K562 (cell line): Measurements from ENCODE around the gene LOXHD1. TPM values are rescaled to one million over a fixed set of nuclear protein-coding genes. Genes with fewer than 3 reads are reported as not detected.

Experiments
- ATAC-seq: fragments of 200-7000 bp; cut with Tn5 transposase; 3 replicates; pipeline ENCODE4 v1.9.1; 2020; ENCODE audit warnings: moderate library complexity
- BruUV-seq: library from RNA; stranded (reverse); fragments of 400-500 nt; replicated peaks from 2 replicates; lab custom pipeline; 2021; lab: Mats Ljungman, UMichigan
- CTCF ChIA-PET: fragments of 300-600 bp; formaldehyde crosslinking; extraction: SDS; loops from one replicate; lab custom pipeline; 2021; ENCODE audit warnings: low intra/inter-chr PET ratio; lab: Yijun Ruan, JAX
- POLR2A ChIA-PET: fragments of 300-600, 350-650 bp; sonication (Branson Sonifier 250); formaldehyde crosslinking; extraction: SDS; loops from one replicate; lab custom pipeline; 2021; ENCODE audit warnings: antibody characterized with exemption, inconsistent platforms; lab: Yijun Ruan, JAX
- DNase-seq, 4 experiments: peaks; one replicate each; pipeline versions ENCODE4 v3.0.0 to v3.0.0-alpha.2; 2011 to 2018; ENCODE audit warnings: low spot score in 3 of 4, mixed read lengths in 3 of 4; ENCODE audit errors: extremely low read depth in 1 of 4
- FAIRE-seq: peaks from 2 replicates; lab custom pipeline; 2011; peaks lifted over from hg19 to GRCh38; lab: Jason Lieb, UNC
- H2AFZ ChIP-seq: 2 replicates; pipeline ENCODE4 v1.6.0; 2011; ENCODE audit warnings: low read depth, low read length, control low read depth, inconsistent platforms
- H3K27ac ChIP-seq: fragments of 200-600 bp; 3 replicates; pipeline ENCODE4 v1.8.0; 2011; ENCODE audit warnings: low read depth, mild to moderate bottlenecking, control low read depth, inconsistent platforms, low read length, moderate library complexity, mixed read lengths; ENCODE audit errors: extremely low read depth
- H3K27me3 ChIP-seq, 2 experiments: fragments of 300-600 bp in 1 of 2; 2 replicates in 1 of 2; 3 replicates in 1 of 2; pipeline versions ENCODE4 v1.6.0 to v1.8.0; 2011; ENCODE audit warnings: inconsistent platforms in 2 of 2, low read length in 2 of 2, mild to moderate bottlenecking in 1 of 2, mixed read lengths in 1 of 2, moderate library complexity in 1 of 2; ENCODE audit not compliant: control insufficient read depth in 2 of 2, insufficient read depth in 2 of 2
- H3K36me3 ChIP-seq: fragments of 300-600 bp; 3 replicates; pipeline ENCODE4 v1.8.0; 2011; ENCODE audit warnings: mild to moderate bottlenecking, low read length, inconsistent platforms; ENCODE audit not compliant: control insufficient read depth, insufficient read depth
- H3K4me1 ChIP-seq, 2 experiments: fragments of 200-600 bp in 1 of 2; replicated peaks in 1 of 2; 2 replicates in 1 of 2; 3 replicates in 1 of 2; pipeline versions ENCODE4 v1.5.1 to v1.8.0; 2011; ENCODE audit warnings: inconsistent platforms in 2 of 2, low read length in 2 of 2, mild to moderate bottlenecking in 1 of 2, mixed read lengths in 1 of 2, moderate library complexity in 1 of 2; ENCODE audit not compliant: control insufficient read depth in 2 of 2, insufficient read depth in 2 of 2
- H3K4me2 ChIP-seq: 2 replicates; pipeline ENCODE4 v1.6.1; 2011; ENCODE audit warnings: low read length, control low read depth, inconsistent platforms, mixed read lengths; ENCODE audit not compliant: insufficient read depth
- H3K4me3 ChIP-seq: fragments of 200-600 bp; sonication (generic), shearing (Covaris generic); 2 replicates; pipeline ENCODE4 v1.5.1; 2016; ENCODE audit warnings: control low read depth, inconsistent platforms
- H3K79me2 ChIP-seq: fragments of 200-600 bp; 3 replicates; pipeline ENCODE4 v1.8.0; 2011; ENCODE audit warnings: low read length, inconsistent platforms; ENCODE audit not compliant: control insufficient read depth, insufficient read depth
- H3K9ac ChIP-seq, 2 experiments: 2 replicates each; pipeline versions ENCODE4 v1.6.0 to v1.6.1; 2011; ENCODE audit warnings: low read depth in 2 of 2, low read length in 2 of 2, control low read depth in 1 of 2, inconsistent platforms in 1 of 2, mild to moderate bottlenecking in 1 of 2, mixed read lengths in 1 of 2; ENCODE audit not compliant: insufficient read depth in 1 of 2
- H3K9me1 ChIP-seq: one replicate; pipeline ENCODE4 v1.6.0; 2011; ENCODE audit warnings: inconsistent platforms, mild to moderate bottlenecking, low read length, moderate library complexity; ENCODE audit not compliant: control insufficient read depth, insufficient read depth
- H3K9me3 ChIP-seq: replicated peaks from 2 replicates; pipeline ENCODE4 v1.5.1; 2011; ENCODE audit warnings: low read depth, low read length, inconsistent platforms; ENCODE audit not compliant: control insufficient read depth, insufficient read depth
- H4K20me1 ChIP-seq: replicated peaks from 2 replicates; pipeline ENCODE4 v1.6.1; 2011; ENCODE audit warnings: low read length, inconsistent platforms, mixed read lengths; ENCODE audit not compliant: control insufficient read depth, insufficient read depth
- C11orf30 ChIP-seq: fragments of 450-650 bp; IDR thresholded peaks from 2 replicates; pipeline ENCODE4 v1.6.1; 2016; ENCODE audit warnings: low read depth, mild to moderate bottlenecking
- CBX2 ChIP-seq: fragments of 200-600 bp; sonication (generic); IDR thresholded peaks from one replicate; pipeline ENCODE4 v1.6.1; 2012; ENCODE audit warnings: mild to moderate bottlenecking, low read length, inconsistent platforms; ENCODE audit not compliant: insufficient read depth, poor library complexity, severe bottlenecking
- CC2D1A ChIP-seq: fragments of 450-650 bp; IDR thresholded peaks from 2 replicates; pipeline ENCODE4 v1.6.1; 2017; ENCODE audit warnings: mild to moderate bottlenecking
- CCAR2 ChIP-seq: fragments of 200-400 bp; formaldehyde crosslinking; IDR thresholded peaks from 2 replicates; pipeline ENCODE4 v1.6.1; 2017; ENCODE audit warnings: mild to moderate bottlenecking, low read depth, low read length
- CEBPG ChIP-seq, 3 experiments: fragments of 200-800 bp in 1 of 3; sonication (Bioruptor generic) in 1 of 3; sonication (generic) in 1 of 3; formaldehyde crosslinking in 1 of 3; IDR thresholded peaks in 2 of 3; conservative IDR thresholded peaks in 1 of 3; 2 replicates each; pipeline versions ENCODE4 v1.6.1 to v1.8.0; 2016 to 2022; ENCODE audit warnings: missing compliant biosample characterization in 2 of 3, missing genetic modification characterization in 2 of 3, mild to moderate bottlenecking in 1 of 3, missing genetic modification reagents in 1 of 3
- CGGBP1 ChIP-seq: fragments of 250-450 bp; sonication (Bioruptor Pico); IDR thresholded peaks from 2 replicates; pipeline ENCODE4 v1.9.0; 2021; ENCODE audit warnings: mild to moderate bottlenecking
- CTBP1 ChIP-seq: fragments of 450-650 bp; IDR thresholded peaks from 2 replicates; pipeline ENCODE4 v1.6.1; 2016; ENCODE audit warnings: borderline replicate concordance
- HBP1 ChIP-seq: fragments of 450-650 bp; formaldehyde crosslinking; IDR thresholded peaks from 2 replicates; pipeline ENCODE4 v1.4.0; 2022; ENCODE audit warnings: missing genetic modification characterization
- HMG20B ChIP-seq: fragments of 250-450 bp; sonication (Bioruptor Pico); IDR thresholded peaks from 2 replicates; pipeline ENCODE4 v1.5.0; 2021; ENCODE audit warnings: mild to moderate bottlenecking
- ID3 ChIP-seq, 2 experiments: fragments of 250-450 bp in 1 of 2; fragments of 450-650 bp in 1 of 2; sonication (Bioruptor Pico) in 1 of 2; IDR thresholded peaks; 2 replicates each; pipeline versions ENCODE4 v1.6.1 to v1.8.0; 2016 to 2021; ENCODE audit warnings: mild to moderate bottlenecking in 2 of 2, moderate library complexity in 2 of 2, missing compliant biosample characterization in 1 of 2, missing genetic modification characterization in 1 of 2
- KLF10 ChIP-seq: fragments of 250-450 bp; sonication (Bioruptor Pico); IDR thresholded peaks from 2 replicates; pipeline ENCODE4 v1.6.1; 2021; ENCODE audit warnings: matching md5 sums
- KLF16 ChIP-seq: IDR thresholded peaks from 2 replicates; pipeline ENCODE4 v1.6.1; 2016; ENCODE audit warnings: antibody characterized with exemption
- MAFK ChIP-seq: IDR thresholded peaks from 2 replicates; pipeline ENCODE4 v1.6.1; 2011; ENCODE audit warnings: low read length, improper control_type of control experiment
- MEF2D ChIP-seq: conservative IDR thresholded peaks from 2 replicates; pipeline ENCODE4 v1.6.1; 2016; ENCODE audit warnings: low read depth, missing genetic modification characterization, missing compliant biosample characterization
- MXD1 ChIP-seq: fragments of 250-450 bp; sonication (Bioruptor Pico); IDR thresholded peaks from 2 replicates; pipeline ENCODE4 v1.8.0; 2021; ENCODE audit warnings: borderline replicate concordance, mild to moderate bottlenecking, moderate library complexity; ENCODE audit not compliant: poor library complexity, severe bottlenecking
- WGBS: fragments of 100-300 bp; shearing (Covaris generic); methylation state at CpG from one replicate; pipeline ENCODE4 v1.1.6; 2016; ENCODE audit warnings: low coverage, mixed read lengths; ENCODE audit not compliant: insufficient coverage; ENCODE audit errors: missing lambda C conversion rate; 5-methylcytosine and 5-hydroxymethylcytosine counted together
- in situ Hi-C: fragments of 300-500 bp; cut with MboI; formaldehyde crosslinking; loops from 4 replicates; pipeline ENCODE4 v1.15.0; 2018; ENCODE audit warnings: inconsistent platforms, mixed read lengths
- intact Hi-C: fragments of 100-400 bp; cut with micrococcal nuclease; formaldehyde crosslinking; loops from 2 replicates; pipeline ENCODE4 v1.14.2; 2022
- polyA plus RNA-seq, 8 experiments: library from polyadenylated mRNA; depleted of rRNA in 4 of 8; stranded (reverse) in 5 of 8; unstranded in 3 of 8; fragments of >200 nt; fragmentation: Nextera tagmentation in 2 of 8; fragmentation: Illumina TruSeq in 1 of 8; extraction: Ambion mirVana in 2 of 8; extraction: Trizol in 1 of 8; gene quantifications; 2 replicates each; pipeline versions ENCODE4 v1.2.1 to v1.2.3, GENCODE V29; 2011 to 2014; ENCODE audit warnings: inconsistent platforms in 1 of 8, missing spikeins in 1 of 8
- total RNA-seq, 7 experiments: library from RNA; depleted of rRNA in 6 of 7; stranded (reverse); fragments of >200 nt in 6 of 7; fragmentation: Illumina TruSeq in 2 of 7; extraction: Trizol in 2 of 7; gene quantifications; 2 replicates each; pipeline versions ENCODE4 v1.2.1 to v1.2.3, GENCODE V29; 2011 to 2021; ENCODE audit warnings: low replicate concordance in 1 of 7

LOXHD1 gene
- total and polyA plus RNA-seq, 9 of the 15 experiments (the other 6 are each of a cell fraction or from before 2014, with no cell fraction given) = not detected

GRCh38 chr18:46461993-46462392 lies 195.0 kb downstream of the LOXHD1 start (continued):
- TF ChIP-seq CC2D1A = no peak
- no peak for TF ChIP-seq MXD1 (CRISPR knock-in tag)
- no peak for TF ChIP-seq ID3 (CRISPR knock-in tag; IDR thresholded peaks at IDR 0.05)
- no peak for TF ChIP-seq ID3 (tag; IDR thresholded peaks at IDR 0.05)

GRCh38 chr18:46460754-46461153 lies 196.3 kb downstream of the LOXHD1 start:
- Histone ChIP-seq H3K79me2 (no peaks in the 10 kb centered on the region), H4K20me1 (no peaks in the 10 kb centered on the region), H3K9me1 (no peaks in the 10 kb centered on the region), H3K9ac (no peak overlapping the region), H3K27ac (no peak overlapping the region), H3K4me2 (no peak overlapping the region), H3K27me3 (peaks cover 14 to 36% of the 10 kb centered on the region in 2 experiments; a peak in 4 of 5 replicates), H3K9me3 (no peaks in the 10 kb centered on the region), H3K36me3 (no peaks in the 10 kb centered on the region), H2AFZ (no peak overlapping the region), H3K4me3 (no peak overlapping the region), H3K4me1 (no peaks in the 10 kb centered on the region)
- ChIA-PET POLR2A (no interaction called here), CTCF (no interaction called here)
- FAIRE-seq = no peak
- no peak for ATAC-seq
- no peak for TF ChIP-seq KLF16
- TF ChIP-seq CGGBP1 (CRISPR knock-in tag) = no peak
- no peak for TF ChIP-seq C11orf30
- TF ChIP-seq MAFK = no peak
- no peak for TF ChIP-seq CCAR2
- TF ChIP-seq CTBP1 = no peak
- no peak for TF ChIP-seq HMG20B (CRISPR knock-in tag)
- no peak for TF ChIP-seq MEF2D (tag)
- TF ChIP-seq KLF10 (CRISPR knock-in tag) = no peak
- TF ChIP-seq CEBPG (CRISPR knock-in tag; IDR thresholded peaks at IDR 0.05) = no peak
- TF ChIP-seq CEBPG (tag; conservative IDR thresholded peaks at IDR 0.05 in 1 of 2, IDR thresholded peaks at IDR 0.05 in 1 of 2) = no peak
- no peak for TF ChIP-seq HBP1
- TF ChIP-seq CBX2 = no peak
- no peak for DNase-seq
- intact Hi-C loops = no loop called here
- BruUV-seq = no TSS peak
- 0% methylated on average over 3 of the region's 5 CpGs for WGBS
- in situ Hi-C loops = no loop called here
